Measurements from ENCODE around the gene RAD18. TPM values are rescaled to one million over a fixed set of nuclear protein-coding genes. Genes with fewer than 3 reads are reported as not detected.
A peak's percentile ranks its signal among the peaks of the same experiment; 100 is the strongest.

RAD18 gene
- total RNA-seq, 6 donors from 2014 or later = 2.6 to 16.2 (median 7.7) TPM

DNA sequence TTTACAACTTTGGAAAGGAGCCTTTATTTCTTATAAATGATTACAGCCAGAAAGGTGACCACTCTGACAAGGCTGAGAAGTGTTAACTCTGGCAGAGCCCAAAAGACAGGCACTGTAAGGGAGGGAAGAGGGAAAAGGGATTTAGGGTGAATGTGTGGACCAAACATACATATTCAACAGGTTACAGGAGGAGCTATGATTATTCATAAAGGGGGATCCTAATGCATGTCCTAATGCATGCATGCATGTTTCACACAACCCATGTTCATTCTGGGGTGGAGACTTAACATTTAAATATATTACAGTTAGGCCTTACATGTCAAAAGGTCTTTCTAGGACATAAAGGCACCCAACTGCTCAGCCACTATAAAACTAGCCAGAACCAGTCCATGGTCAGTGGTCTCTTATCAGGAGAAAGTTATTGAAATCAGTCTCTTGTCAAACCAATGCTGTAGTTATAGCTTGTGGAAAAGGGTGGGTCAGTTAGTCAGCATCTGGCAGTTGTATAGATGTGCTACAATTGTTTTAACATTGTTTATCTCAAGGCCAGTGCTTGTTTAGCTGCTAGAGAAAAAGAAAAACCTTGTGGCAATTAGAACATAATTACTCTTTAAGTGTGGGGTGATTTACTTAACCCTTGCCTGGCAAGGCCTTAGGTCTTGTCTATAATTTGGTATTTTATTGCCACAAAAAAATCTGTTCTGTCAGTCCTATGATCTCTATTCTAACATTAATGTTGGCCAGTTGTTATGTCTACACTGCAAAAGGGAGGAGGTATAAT is 77.5 kb downstream of the RAD18 start:
- Histone ChIP-seq H3K36me3 (peaks cover 0 to 16% (median 2%) of the 10 kb centered on the region in 4 donors), H3K27me3 (no peaks in the 10 kb centered on the region), H3K27ac (no peak overlapping the region), H3K9me3 (no peaks in the 10 kb centered on the region), H3K4me1 (no peaks in the 10 kb centered on the region), H3K4me3 (no peak overlapping the region)
- ATAC-seq (ENCODE audit: low FRiP score in 2 of 2) = no peak
- DNase-seq = no peak
- TF ChIP-seq EP300 (IDR thresholded peaks at IDR 0.05) (no peak), POLR2A (IDR thresholded peaks at IDR 0.05) (no peak), POLR2AphosphoS5 (IDR thresholded peaks at IDR 0.05) (no peak)
- TF ChIP-seq, protein P1, sequence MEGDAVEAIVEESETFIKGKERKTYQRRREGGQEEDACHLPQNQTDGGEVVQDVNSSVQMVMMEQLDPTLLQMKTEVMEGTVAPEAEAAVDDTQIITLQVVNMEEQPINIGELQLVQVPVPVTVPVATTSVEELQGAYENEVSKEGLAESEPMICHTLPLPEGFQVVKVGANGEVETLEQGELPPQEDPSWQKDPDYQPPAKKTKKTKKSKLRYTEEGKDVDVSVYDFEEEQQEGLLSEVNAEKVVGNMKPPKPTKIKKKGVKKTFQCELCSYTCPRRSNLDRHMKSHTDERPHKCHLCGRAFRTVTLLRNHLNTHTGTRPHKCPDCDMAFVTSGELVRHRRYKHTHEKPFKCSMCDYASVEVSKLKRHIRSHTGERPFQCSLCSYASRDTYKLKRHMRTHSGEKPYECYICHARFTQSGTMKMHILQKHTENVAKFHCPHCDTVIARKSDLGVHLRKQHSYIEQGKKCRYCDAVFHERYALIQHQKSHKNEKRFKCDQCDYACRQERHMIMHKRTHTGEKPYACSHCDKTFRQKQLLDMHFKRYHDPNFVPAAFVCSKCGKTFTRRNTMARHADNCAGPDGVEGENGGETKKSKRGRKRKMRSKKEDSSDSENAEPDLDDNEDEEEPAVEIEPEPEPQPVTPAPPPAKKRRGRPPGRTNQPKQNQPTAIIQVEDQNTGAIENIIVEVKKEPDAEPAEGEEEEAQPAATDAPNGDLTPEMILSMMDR (IDR thresholded peaks at IDR 0.05) = no peak

DNA sequence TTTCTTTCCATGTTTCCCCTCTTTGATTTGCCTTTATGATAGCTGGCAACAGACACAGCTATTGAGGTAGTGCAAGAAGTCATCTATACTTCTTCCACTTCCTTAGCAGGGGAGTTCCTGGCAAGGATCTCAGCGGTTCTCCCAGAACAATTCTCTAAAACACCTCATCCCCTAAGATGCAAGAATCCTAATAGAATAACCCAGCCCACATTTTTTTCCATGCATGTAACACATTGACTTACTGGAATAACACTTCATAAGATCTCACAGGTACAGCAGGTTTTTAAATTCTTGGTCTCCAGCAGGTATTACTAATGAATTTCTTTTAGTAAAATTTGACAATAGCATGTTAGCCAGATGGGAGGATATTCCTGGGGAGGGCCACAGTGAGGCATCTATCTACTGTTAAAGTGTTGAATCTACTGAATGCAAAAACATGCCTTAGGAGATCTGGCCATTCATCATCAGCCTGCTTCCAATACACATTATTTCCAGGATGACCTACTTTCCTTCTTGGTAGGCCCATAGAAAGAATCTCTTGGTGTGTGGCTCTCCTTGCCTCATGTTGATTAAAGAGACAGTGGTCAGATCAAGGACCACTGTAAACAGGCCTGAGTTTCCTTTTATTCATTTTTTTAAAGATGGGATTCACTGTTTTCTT is 78.5 kb downstream of the RAD18 start:
- TF ChIP-seq, protein P1 (IDR thresholded peaks at IDR 0.05) = no peak
- TF ChIP-seq EP300 (IDR thresholded peaks at IDR 0.05) (no peak), POLR2A (IDR thresholded peaks at IDR 0.05) (no peak), POLR2AphosphoS5 (IDR thresholded peaks at IDR 0.05) (no peak)
- H3K4me1 ChIP-seq = no peaks in the 10 kb centered on the region
- no peaks in the 10 kb centered on the region for H3K9me3 ChIP-seq
- H3K4me3 ChIP-seq = no peak overlapping the region
- DNase-seq (no peak), ATAC-seq (ENCODE audit: low FRiP score in 2 of 2) (no peak)
- no peak overlapping the region for H3K27ac ChIP-seq
- no peaks in the 10 kb centered on the region for H3K27me3 ChIP-seq
- WGBS, 2 donors = 88 to 90% methylated on average over 1 of the region's 1 CpG
- peaks cover 0 to 11% (median 2%) of the 10 kb centered on the region in 4 donors for H3K36me3 ChIP-seq

DNA sequence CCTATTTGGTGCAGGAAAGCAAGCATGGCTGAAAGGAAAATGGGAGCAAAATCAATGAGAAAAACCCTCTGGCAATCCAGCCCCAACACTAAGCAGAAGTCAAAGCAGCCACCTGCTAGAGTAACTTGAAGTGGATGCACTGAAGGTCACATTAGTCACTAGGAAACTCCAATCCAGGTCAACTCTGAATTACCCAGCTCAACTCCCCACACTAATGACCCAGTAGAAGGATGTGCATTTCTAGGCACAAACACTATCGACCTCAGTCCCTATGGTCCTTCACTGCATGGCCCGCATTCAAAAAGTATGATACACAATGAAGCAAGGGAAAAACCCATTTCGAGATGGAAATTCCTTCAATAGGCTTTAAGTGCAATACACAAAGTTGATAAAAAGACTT is 80.6 kb downstream of the RAD18 start:
- H3K27ac ChIP-seq = no peak overlapping the region
- no peaks in the 10 kb centered on the region for H3K9me3 ChIP-seq
- ATAC-seq (ENCODE audit: low FRiP score in 2 of 2) (no peak), DNase-seq (no peak)
- peaks cover 0 to 6% (median 1%) of the 10 kb centered on the region in 4 donors for H3K36me3 ChIP-seq
- no peaks in the 10 kb centered on the region for H3K4me1 ChIP-seq
- WGBS, 2 donors = 78 to 79% methylated on average over 3 of the region's 3 CpGs
- no peaks in the 10 kb centered on the region for H3K27me3 ChIP-seq
- H3K4me3 ChIP-seq = no peak overlapping the region
- TF ChIP-seq POLR2AphosphoS5 (IDR thresholded peaks at IDR 0.05) (no peak), EP300 (IDR thresholded peaks at IDR 0.05) (no peak), POLR2A (IDR thresholded peaks at IDR 0.05) (no peak)
- TF ChIP-seq, protein P1 (IDR thresholded peaks at IDR 0.05) = no peak

DNA sequence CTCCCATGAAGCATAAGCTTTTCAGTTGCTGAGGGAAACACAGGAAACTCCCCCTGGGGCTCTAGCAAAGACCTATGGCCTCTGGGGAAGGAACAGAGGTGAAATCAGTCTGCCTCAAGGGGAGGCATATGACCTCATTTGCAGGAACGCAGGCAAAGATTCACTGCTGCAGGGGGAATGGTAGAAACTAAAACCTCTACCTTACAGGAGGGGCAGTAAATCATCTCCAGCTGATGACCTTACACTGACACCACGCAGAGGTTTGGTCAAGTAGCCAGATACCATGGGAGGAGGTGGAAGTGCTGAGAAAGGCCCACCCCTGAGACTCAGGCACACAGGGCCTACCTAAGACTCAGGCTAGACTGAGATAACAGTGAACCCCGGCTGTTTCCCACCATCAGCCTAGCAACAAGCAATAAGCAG is 81.1 kb downstream of the RAD18 start:
- H3K4me1 ChIP-seq = no peaks in the 10 kb centered on the region
- H3K4me3 ChIP-seq = no peak overlapping the region
- peaks cover 0 to 6% (median 0%) of the 10 kb centered on the region in 4 donors for H3K36me3 ChIP-seq
- WGBS, 2 donors = 79 to 97% methylated on average over 3 of the region's 3 CpGs
- DNase-seq (no peak), ATAC-seq (ENCODE audit: low FRiP score in 2 of 2) (peak in 1 of 2 donors; percentile 26)
- no peaks in the 10 kb centered on the region for H3K9me3 ChIP-seq
- H3K27me3 ChIP-seq = no peaks in the 10 kb centered on the region
- TF ChIP-seq POLR2AphosphoS5 (IDR thresholded peaks at IDR 0.05) = no peak
- TF ChIP-seq, protein P1 (IDR thresholded peaks at IDR 0.05) = no peak
- no peak overlapping the region for H3K27ac ChIP-seq
